Type B pancreatic cell (in vitro differentiated cells): ENCODE measurements around the gene INSIG2. TPM values are rescaled to one million over a fixed set of nuclear protein-coding genes. Genes with fewer than 3 reads are reported as not detected.

ENCODE experiments used
- DNase-seq: peaks from one replicate; pipeline ENCODE4 v3.0.0; 2021; ENCODE audit warnings: mixed read lengths; ENCODE audit not compliant: unreplicated experiment; ENCODE audit errors: extremely low spot score
- H3K27ac Mint-ChIP-seq: 2 replicates; pipeline ENCODE4 v1.8.0; 2021; ENCODE audit warnings: mild to moderate bottlenecking, mixed read lengths
- H3K27me3 Mint-ChIP-seq: 2 replicates; pipeline ENCODE4 v1.8.0; 2021; ENCODE audit warnings: mixed read lengths
- H3K36me3 Mint-ChIP-seq: 2 replicates; pipeline ENCODE4 v1.8.0; 2021; ENCODE audit warnings: mixed read lengths
- H3K4me1 Mint-ChIP-seq: one replicate; pipeline ENCODE4 v1.8.0; 2021; ENCODE audit warnings: mixed read lengths; ENCODE audit not compliant: unreplicated experiment
- H3K4me3 Mint-ChIP-seq: 2 replicates; pipeline ENCODE4 v1.8.0; 2021; ENCODE audit warnings: mild to moderate bottlenecking, mixed read lengths
- H3K9me3 Mint-ChIP-seq: 2 replicates; pipeline ENCODE4 v1.8.0; 2021; ENCODE audit warnings: mixed read lengths
- CTCF ChIP-seq: fragments of 200-600 bp; sonication (generic); conservative IDR thresholded peaks from 2 replicates; pipeline ENCODE4 v1.5.0; 2021; ENCODE audit warnings: antibody characterized with exemption, mild to moderate bottlenecking
- total RNA-seq: library from RNA; stranded (reverse); gene quantifications from 2 replicates; pipeline ENCODE4 v1.2.1, GENCODE V29; 2021; ENCODE audit warnings: low replicate concordance

INSIG2 gene
- total RNA-seq, 1 donor from 2014 or later, result 18.7 TPM

GRCh38 chr2:118094503-118094902 is 6.2 kb downstream of the INSIG2 start:
- Mint-ChIP-seq H3K27ac (no peak overlapping the region), H3K27me3 (no peaks in the 10 kb centered on the region)

DNA sequence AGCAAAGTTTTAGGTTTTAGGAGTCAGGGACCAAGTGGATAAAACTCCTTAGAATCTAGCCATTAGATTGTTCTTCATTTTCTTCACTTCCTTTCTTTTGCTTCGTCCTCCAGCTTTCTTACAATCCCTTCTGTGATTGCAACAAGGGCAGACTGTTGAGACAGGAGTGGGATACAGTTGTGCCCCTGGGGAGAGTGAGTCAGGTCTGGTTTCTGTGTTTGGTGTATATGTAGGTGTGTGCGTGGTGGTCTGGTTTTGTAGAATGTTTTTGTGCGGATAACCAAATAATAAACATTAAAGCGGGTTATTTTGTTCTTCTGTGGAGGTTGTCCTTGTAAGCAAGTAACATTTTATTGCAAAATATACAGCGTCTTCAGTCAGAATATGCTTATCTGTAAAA is 7.3 kb downstream of the INSIG2 start:
- no peak overlapping the region for H3K27ac Mint-ChIP-seq
- H3K27me3 Mint-ChIP-seq, result no peaks in the 10 kb centered on the region
- TF ChIP-seq CTCF, result no peak
- peaks cover 17% of the 10 kb centered on the region for H3K36me3 Mint-ChIP-seq
- no peak for DNase-seq
- H3K4me1 Mint-ChIP-seq, result peaks cover 25% of the 10 kb centered on the region
- peak overlapping the region; percentile 22 for H3K4me3 Mint-ChIP-seq
- peaks cover 5% of the 10 kb centered on the region for H3K9me3 Mint-ChIP-seq

More at GRCh38 chr2:118094503-118094902, 6.2 kb downstream of the INSIG2 start:
- H3K4me3 Mint-ChIP-seq, result no peak overlapping the region
- DNase-seq, result no peak
- TF ChIP-seq CTCF, result no peak
- H3K9me3 Mint-ChIP-seq, result peaks cover 5% of the 10 kb centered on the region
- H3K36me3 Mint-ChIP-seq, result peaks cover 10% of the 10 kb centered on the region
- peaks cover 32% of the 10 kb centered on the region for H3K4me1 Mint-ChIP-seq

DNA sequence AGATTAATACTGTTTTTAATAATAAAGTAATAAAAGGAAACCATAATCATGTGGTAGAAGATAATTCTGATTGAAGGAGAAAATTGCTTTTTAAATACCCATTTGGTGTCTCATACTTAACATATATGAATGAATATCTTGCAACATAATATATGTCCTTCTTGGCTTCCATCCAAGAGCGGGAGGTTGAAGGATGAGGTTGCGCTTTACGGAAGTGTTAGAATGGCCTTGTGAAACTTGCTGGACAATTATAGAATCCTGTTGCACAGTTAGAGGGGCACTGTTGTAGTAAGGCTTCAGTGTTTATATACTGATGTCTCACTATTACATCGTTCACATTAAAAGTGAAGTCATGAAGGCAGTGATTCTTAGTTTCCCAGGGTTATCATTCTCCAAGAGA is 9.4 kb downstream of the INSIG2 start:
- DNase-seq, result no peak
- peaks cover 1% of the 10 kb centered on the region for H3K9me3 Mint-ChIP-seq
- peaks cover 13% of the 10 kb centered on the region for H3K4me1 Mint-ChIP-seq
- H3K27ac Mint-ChIP-seq, result no peak overlapping the region
- no peak for TF ChIP-seq CTCF
- no peaks in the 10 kb centered on the region for H3K27me3 Mint-ChIP-seq
- H3K36me3 Mint-ChIP-seq, result peaks cover 27% of the 10 kb centered on the region
- no peak overlapping the region for H3K4me3 Mint-ChIP-seq

DNA sequence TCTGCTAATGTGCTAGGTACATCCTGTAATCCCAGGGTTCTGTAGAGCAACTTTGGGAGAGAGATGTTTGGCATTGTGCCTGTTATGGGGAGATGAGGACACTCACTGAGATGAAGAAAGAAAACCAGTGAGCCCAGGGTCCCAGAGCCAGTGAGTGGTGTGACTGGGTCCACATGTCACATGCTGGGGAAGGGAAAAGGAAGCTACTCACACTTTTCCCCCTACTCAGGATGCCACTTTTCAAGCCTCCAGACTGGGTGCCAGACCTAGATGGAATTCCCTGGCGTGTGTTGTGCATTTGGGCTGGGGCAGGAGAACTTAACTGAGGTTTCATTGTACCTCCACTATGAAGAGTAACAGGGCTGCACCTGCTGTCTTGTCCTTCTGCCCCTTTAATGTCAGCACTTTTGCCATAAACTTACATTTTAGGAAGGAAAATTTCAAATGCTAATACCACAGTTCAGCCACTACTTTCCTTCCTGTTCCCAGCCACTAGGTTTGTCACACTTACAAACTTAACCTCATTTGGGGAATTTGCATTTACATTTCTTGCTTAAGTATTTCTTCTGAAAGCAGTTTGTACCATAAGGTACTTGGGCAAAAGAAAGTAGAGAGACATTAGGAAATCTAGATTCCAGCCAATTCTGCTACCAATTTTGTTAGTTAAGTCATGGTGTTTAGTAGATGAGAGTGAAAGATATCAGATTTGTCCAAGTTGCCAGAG is 10.2 kb downstream of the INSIG2 start:
- Mint-ChIP-seq H3K27me3 (no peaks in the 10 kb centered on the region), H3K4me1 (peaks cover 11% of the 10 kb centered on the region), H3K27ac (no peak overlapping the region), H3K9me3 (no peaks in the 10 kb centered on the region), H3K4me3 (no peak overlapping the region), H3K36me3 (peaks cover 27% of the 10 kb centered on the region)
- DNase-seq, result no peak
- TF ChIP-seq CTCF, result no peak

- no peak for TF ChIP-seq CTCF
- no peak overlapping the region for H3K4me3 Mint-ChIP-seq
- H3K27ac Mint-ChIP-seq, result no peak overlapping the region
- H3K27me3 Mint-ChIP-seq, result no peaks in the 10 kb centered on the region
- H3K36me3 Mint-ChIP-seq, result peaks cover 40% of the 10 kb centered on the region
- DNase-seq, result no peak
- H3K9me3 Mint-ChIP-seq, result no peaks in the 10 kb centered on the region
- peaks cover 6% of the 10 kb centered on the region for H3K4me1 Mint-ChIP-seq
Measured at GRCh38 chr2:118102433-118103082, 14.3 kb downstream of the INSIG2 start.
